SK-N-SH (cell line): ENCODE measurements around the gene IL12A. TPM values are rescaled to one million over a fixed set of nuclear protein-coding genes. Genes with fewer than 3 reads are reported as not detected.

ENCODE experiments used
- CTCF ChIA-PET: fragments of 300-600, 350-600 bp; formaldehyde crosslinking; extraction: SDS; loops from one replicate; lab custom pipeline; 2021; lab: Yijun Ruan, JAX
- POLR2A ChIA-PET: fragments of 350-600 bp; sonication (Branson Sonifier 250); formaldehyde crosslinking; extraction: SDS; loops from one replicate; lab custom pipeline; 2020; ENCODE audit warnings: antibody characterized with exemption, inconsistent platforms; lab: Yijun Ruan, JAX
- DNase-seq: peaks from one replicate; pipeline ENCODE4 v3.0.0; 2012
- H2AFZ ChIP-seq: fragments of 200-600 bp; sonication (generic); 2 replicates; pipeline ENCODE4 v1.8.1; 2016; ENCODE audit warnings: antibody characterized with exemption, mild to moderate bottlenecking, low read depth
- H3F3A ChIP-seq: fragments of 200-600 bp; sonication (generic); replicated peaks from 2 replicates; pipeline ENCODE3; 2016; ENCODE audit warnings: antibody characterized with exemption, mild to moderate bottlenecking; ENCODE audit not compliant: insufficient read depth
- H3K27ac ChIP-seq, 2 experiments: fragments of 200-500 bp in 1 of 2; fragments of 200-600 bp in 1 of 2; sonication (Bioruptor generic) in 1 of 2; sonication (generic), shearing (Covaris generic) in 1 of 2; 2 replicates each; pipeline versions ENCODE4 v1.5.1 to v1.6.1; 2014 to 2016; ENCODE audit warnings: low read depth in 2 of 2, inconsistent platforms in 1 of 2, low read length in 1 of 2, mild to moderate bottlenecking in 1 of 2, mixed read lengths in 1 of 2
- H3K27me3 ChIP-seq: fragments of 200-600 bp; sonication (generic), shearing (Covaris generic); 2 replicates; pipeline ENCODE4 v1.6.1; 2016; ENCODE audit warnings: mixed run types; ENCODE audit not compliant: insufficient read depth
- H3K36me3 ChIP-seq, 2 experiments: fragments of 200-500 bp in 1 of 2; fragments of 200-600 bp in 1 of 2; sonication (Bioruptor generic) in 1 of 2; sonication (generic) in 1 of 2; replicated peaks in 1 of 2; 2 replicates each; pipeline versions ENCODE3 to v1.5.1; 2014 to 2016; ENCODE audit warnings: low read length in 1 of 2, mild to moderate bottlenecking in 1 of 2; ENCODE audit not compliant: insufficient read depth in 2 of 2, control insufficient read depth in 1 of 2
- H3K4me1 ChIP-seq, 2 experiments: fragments of 200-500 bp in 1 of 2; fragments of 200-600 bp in 1 of 2; sonication (Bioruptor generic) in 1 of 2; sonication (generic), shearing (Covaris generic) in 1 of 2; 2 replicates each; pipeline versions ENCODE4 v1.5.1 to v1.6.1; 2014 to 2016; ENCODE audit warnings: low read depth in 1 of 2, low read length in 1 of 2, mixed run types in 1 of 2; ENCODE audit not compliant: insufficient read depth in 2 of 2, control insufficient read depth in 1 of 2
- H3K4me2 ChIP-seq: fragments of 200-600 bp; sonication (generic), shearing (Covaris generic); 2 replicates; pipeline ENCODE4 v1.6.1; 2017; ENCODE audit warnings: mixed run types
- H3K4me3 ChIP-seq, 2 experiments: fragments of 200-500 bp in 1 of 2; fragments of 200-600 bp in 1 of 2; sonication (Bioruptor generic) in 1 of 2; sonication (generic), shearing (Covaris generic) in 1 of 2; 2 replicates each; pipeline versions ENCODE4 v1.5.1 to v1.8.1; 2014 to 2016; ENCODE audit warnings: low read depth in 2 of 2, inconsistent platforms in 1 of 2, low read length in 1 of 2, mild to moderate bottlenecking in 1 of 2, mixed read lengths in 1 of 2, moderate library complexity in 1 of 2
- H3K79me2 ChIP-seq: fragments of 200-600 bp; sonication (generic); 2 replicates; pipeline ENCODE4 v1.8.1; 2017; ENCODE audit warnings: mild to moderate bottlenecking; ENCODE audit not compliant: insufficient read depth
- H3K9ac ChIP-seq: fragments of 200-600 bp; sonication (generic); 2 replicates; pipeline ENCODE4 v1.6.1; 2017; ENCODE audit warnings: mixed run types
- H3K9me2 ChIP-seq: fragments of 200-600 bp; sonication (generic); 2 replicates; pipeline ENCODE4 v1.6.1; 2017; ENCODE audit warnings: mixed run types
- H3K9me3 ChIP-seq: fragments of 200-600 bp; sonication (generic); 2 replicates; pipeline ENCODE4 v1.6.1; 2017; ENCODE audit warnings: mixed run types, mild to moderate bottlenecking, moderate library complexity
- H4K20me1 ChIP-seq: fragments of 200-600 bp; sonication (generic); 2 replicates; pipeline ENCODE4 v1.6.1; 2017; ENCODE audit warnings: mild to moderate bottlenecking, mixed run types; ENCODE audit not compliant: insufficient read depth
- CHD2 ChIP-seq: fragments of 150-350 bp; IDR thresholded peaks from 2 replicates; pipeline ENCODE4 v1.6.1; 2018; ENCODE audit warnings: low read length; ENCODE audit not compliant: partially characterized antibody
- EP300 ChIP-seq, 2 experiments: IDR thresholded peaks; 2 replicates each; pipeline versions ENCODE4 v1.4.0 to v1.6.1; 2012; ENCODE audit warnings: borderline replicate concordance in 1 of 2, low read depth in 1 of 2, low read length in 1 of 2
- FOXJ3 ChIP-seq: sonication (generic); formaldehyde crosslinking; IDR thresholded peaks from 2 replicates; pipeline ENCODE4 v1.5.1; 2020; ENCODE audit warnings: mild to moderate bottlenecking, missing genetic modification reagents
- FOXM1 ChIP-seq: IDR thresholded peaks from 2 replicates; pipeline ENCODE4 v1.4.0; 2012; ENCODE audit warnings: low read depth, mild to moderate bottlenecking
- GABPA ChIP-seq: IDR thresholded peaks from 2 replicates; pipeline ENCODE4 v1.4.0; 2012; ENCODE audit warnings: low read depth, mild to moderate bottlenecking
- GATA2 ChIP-seq: sonication (generic); formaldehyde crosslinking; IDR thresholded peaks from 2 replicates; pipeline ENCODE4 v1.5.0; 2020; ENCODE audit warnings: mild to moderate bottlenecking, missing genetic modification reagents
- NFIC ChIP-seq: IDR thresholded peaks from 2 replicates; pipeline ENCODE4 v1.4.0; 2012; ENCODE audit warnings: borderline replicate concordance
- RXRA ChIP-seq: IDR thresholded peaks from 2 replicates; pipeline ENCODE4 v1.4.0; 2012; ENCODE audit warnings: low read depth, mild to moderate bottlenecking, borderline replicate concordance
- SIN3A ChIP-seq: IDR thresholded peaks from 2 replicates; pipeline ENCODE4 v1.6.1; 2012; ENCODE audit warnings: low read depth, mild to moderate bottlenecking, low read length, moderate library complexity, borderline replicate concordance
- SMC3 ChIP-seq: IDR thresholded peaks from 2 replicates; pipeline ENCODE4 v1.6.1; 2012; ENCODE audit warnings: low read depth, low read length, improper control_type of control experiment
- TCF12 ChIP-seq: IDR thresholded peaks from 2 replicates; pipeline ENCODE4 v1.4.0; 2012
- WGBS: methylation state at CpG from one replicate; pipeline ENCODE4 v1.1.6; 2017; ENCODE audit warnings: low lambda C conversion rate; 5-methylcytosine and 5-hydroxymethylcytosine counted together
- polyA plus RNA-seq, 3 experiments: library from polyadenylated mRNA; depleted of rRNA; stranded (reverse); fragments of >200 nt; gene quantifications; 2 replicates each; pipeline ENCODE4 v1.2.3, GENCODE V29; 2012
- TF ChIP-seq, protein P1 (sequence below): IDR thresholded peaks from 2 replicates; pipeline ENCODE4 v1.4.0; 2012; ENCODE audit warnings: low read depth
- TF ChIP-seq, protein P2 (sequence below): IDR thresholded peaks from 2 replicates; pipeline ENCODE4 v1.4.0; 2012; ENCODE audit warnings: low read depth, borderline replicate concordance
- TF ChIP-seq, protein P3 (sequence below): IDR thresholded peaks from 2 replicates; pipeline ENCODE4 v1.4.0; 2012; ENCODE audit warnings: low read depth, borderline replicate concordance
- TF ChIP-seq, protein P4 (sequence below): fragments of 150-350 bp; IDR thresholded peaks from 2 replicates; pipeline ENCODE4 v1.6.1; 2016; ENCODE audit warnings: mild to moderate bottlenecking, low read depth, low read length
- TF ChIP-seq, protein P5 (sequence below): IDR thresholded peaks from 2 replicates; pipeline ENCODE4; 2012

IL12A gene
- polyA plus RNA-seq, 1 of the 3 experiments (the other 2 are of a cell fraction): 0.97 TPM

DNA sequence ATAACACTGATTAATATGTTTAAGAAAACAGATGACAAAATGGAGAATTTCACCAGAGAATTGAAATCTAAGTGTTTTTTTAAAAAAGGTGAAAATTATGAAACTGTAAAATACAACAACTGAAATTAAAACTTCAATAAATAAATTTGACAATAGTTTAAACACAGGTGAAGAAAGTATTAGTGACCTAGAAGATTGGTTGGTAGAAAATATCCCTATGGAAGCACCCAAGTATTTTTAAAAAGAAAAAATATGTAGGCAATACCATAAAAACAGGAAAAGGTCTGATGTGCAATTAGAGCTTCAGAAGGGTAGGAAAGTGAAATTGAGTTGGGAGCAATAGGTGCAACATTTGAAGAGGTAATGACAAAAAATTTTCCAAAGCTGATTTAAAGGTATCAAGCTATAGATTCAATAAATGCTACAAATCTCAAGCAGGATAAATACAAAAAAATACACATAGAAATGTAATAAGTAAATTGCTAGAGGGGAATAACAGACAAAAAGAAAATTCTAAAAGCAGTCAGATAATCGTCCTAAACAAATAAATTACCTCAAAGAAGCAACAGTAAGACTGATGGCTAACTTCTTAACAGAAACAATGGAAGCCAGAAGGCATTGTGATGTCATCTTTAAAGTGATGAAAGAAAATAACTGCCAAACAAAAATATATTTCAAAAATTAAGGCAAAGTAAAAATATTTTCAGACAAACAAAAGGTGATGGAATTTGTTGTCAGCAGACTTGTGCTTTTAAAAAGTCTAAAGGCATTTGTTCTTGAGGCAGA lies 9.5 kb upstream of the IL12A start:
- Histone ChIP-seq H2AFZ (no peak overlapping the region), H3K36me3 (no peaks in the 10 kb centered on the region), H3K27me3 (no peaks in the 10 kb centered on the region), H3K4me2 (no peak overlapping the region), H3K4me3 (no peak overlapping the region), H3K79me2 (no peaks in the 10 kb centered on the region), H3K9me2 (no peaks in the 10 kb centered on the region), H3K9me3 (no peaks in the 10 kb centered on the region), H3F3A (no peaks in the 10 kb centered on the region), H3K9ac (no peak overlapping the region), H4K20me1 (no peaks in the 10 kb centered on the region), H3K27ac (no peak overlapping the region), H3K4me1 (no peaks in the 10 kb centered on the region; a peak in 2 of 4 replicates)
- no peak for DNase-seq
- ChIA-PET CTCF (interaction anchor here (7.4 kb wide), 1 partner anchor 9 kb away, joined by 54 read pairs; the partner anchor contains the start of gene IL12A), POLR2A (no interaction called here)
- 6% methylated on average over 1 of the region's 1 CpG for WGBS
- TF ChIP-seq, protein P1, sequence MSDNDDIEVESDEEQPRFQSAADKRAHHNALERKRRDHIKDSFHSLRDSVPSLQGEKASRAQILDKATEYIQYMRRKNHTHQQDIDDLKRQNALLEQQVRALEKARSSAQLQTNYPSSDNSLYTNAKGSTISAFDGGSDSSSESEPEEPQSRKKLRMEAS: no peak
- TF ChIP-seq, protein P2, sequence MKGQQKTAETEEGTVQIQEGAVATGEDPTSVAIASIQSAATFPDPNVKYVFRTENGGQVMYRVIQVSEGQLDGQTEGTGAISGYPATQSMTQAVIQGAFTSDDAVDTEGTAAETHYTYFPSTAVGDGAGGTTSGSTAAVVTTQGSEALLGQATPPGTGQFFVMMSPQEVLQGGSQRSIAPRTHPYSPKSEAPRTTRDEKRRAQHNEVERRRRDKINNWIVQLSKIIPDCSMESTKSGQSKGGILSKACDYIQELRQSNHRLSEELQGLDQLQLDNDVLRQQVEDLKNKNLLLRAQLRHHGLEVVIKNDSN: no peak
- TF ChIP-seq GABPA: no peak
- TF ChIP-seq, protein P3, sequence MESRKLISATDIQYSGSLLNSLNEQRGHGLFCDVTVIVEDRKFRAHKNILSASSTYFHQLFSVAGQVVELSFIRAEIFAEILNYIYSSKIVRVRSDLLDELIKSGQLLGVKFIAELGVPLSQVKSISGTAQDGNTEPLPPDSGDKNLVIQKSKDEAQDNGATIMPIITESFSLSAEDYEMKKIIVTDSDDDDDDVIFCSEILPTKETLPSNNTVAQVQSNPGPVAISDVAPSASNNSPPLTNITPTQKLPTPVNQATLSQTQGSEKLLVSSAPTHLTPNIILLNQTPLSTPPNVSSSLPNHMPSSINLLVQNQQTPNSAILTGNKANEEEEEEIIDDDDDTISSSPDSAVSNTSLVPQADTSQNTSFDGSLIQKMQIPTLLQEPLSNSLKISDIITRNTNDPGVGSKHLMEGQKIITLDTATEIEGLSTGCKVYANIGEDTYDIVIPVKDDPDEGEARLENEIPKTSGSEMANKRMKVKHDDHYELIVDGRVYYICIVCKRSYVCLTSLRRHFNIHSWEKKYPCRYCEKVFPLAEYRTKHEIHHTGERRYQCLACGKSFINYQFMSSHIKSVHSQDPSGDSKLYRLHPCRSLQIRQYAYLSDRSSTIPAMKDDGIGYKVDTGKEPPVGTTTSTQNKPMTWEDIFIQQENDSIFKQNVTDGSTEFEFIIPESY: no peak
- TF ChIP-seq EP300 (IDR thresholded peaks at IDR 0.05; ENCODE audit: borderline replicate concordance in 1 of 2, low read depth in 1 of 2, low read length in 1 of 2): no peak
- TF ChIP-seq FOXJ3 (CRISPR knock-in tag): no peak
- TF ChIP-seq SMC3: no peak
- TF ChIP-seq, protein P4, sequence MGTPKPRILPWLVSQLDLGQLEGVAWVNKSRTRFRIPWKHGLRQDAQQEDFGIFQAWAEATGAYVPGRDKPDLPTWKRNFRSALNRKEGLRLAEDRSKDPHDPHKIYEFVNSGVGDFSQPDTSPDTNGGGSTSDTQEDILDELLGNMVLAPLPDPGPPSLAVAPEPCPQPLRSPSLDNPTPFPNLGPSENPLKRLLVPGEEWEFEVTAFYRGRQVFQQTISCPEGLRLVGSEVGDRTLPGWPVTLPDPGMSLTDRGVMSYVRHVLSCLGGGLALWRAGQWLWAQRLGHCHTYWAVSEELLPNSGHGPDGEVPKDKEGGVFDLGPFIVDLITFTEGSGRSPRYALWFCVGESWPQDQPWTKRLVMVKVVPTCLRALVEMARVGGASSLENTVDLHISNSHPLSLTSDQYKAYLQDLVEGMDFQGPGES: no peak
- no peak for TF ChIP-seq SIN3A
- TF ChIP-seq NFIC: no peak
- TF ChIP-seq CHD2: no peak
- no peak for TF ChIP-seq GATA2 (CRISPR knock-in tag)
- no peak for TF ChIP-seq RXRA
- no peak for TF ChIP-seq FOXM1
- TF ChIP-seq, protein P5, sequence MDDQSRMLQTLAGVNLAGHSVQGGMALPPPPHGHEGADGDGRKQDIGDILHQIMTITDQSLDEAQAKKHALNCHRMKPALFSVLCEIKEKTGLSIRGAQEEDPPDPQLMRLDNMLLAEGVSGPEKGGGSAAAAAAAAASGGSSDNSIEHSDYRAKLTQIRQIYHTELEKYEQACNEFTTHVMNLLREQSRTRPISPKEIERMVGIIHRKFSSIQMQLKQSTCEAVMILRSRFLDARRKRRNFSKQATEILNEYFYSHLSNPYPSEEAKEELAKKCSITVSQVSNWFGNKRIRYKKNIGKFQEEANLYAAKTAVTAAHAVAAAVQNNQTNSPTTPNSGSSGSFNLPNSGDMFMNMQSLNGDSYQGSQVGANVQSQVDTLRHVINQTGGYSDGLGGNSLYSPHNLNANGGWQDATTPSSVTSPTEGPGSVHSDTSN: no peak
- TF ChIP-seq TCF12: no peak
